ENCODE data around the gene ZFC3H1.

The ZFC3H1 gene

GRCh38 chr12:71684081-71684480, 20.4 kb upstream of the ZFC3H1 start:
- no peak for DNase-seq (ENCODE audit: low read depth)

- DNase-seq (ENCODE audit: low read depth): no peak
These were observed 20.0 kb upstream of the ZFC3H1 start for GRCh38 chr12:71683633-71684032.

GRCh38 chr12:71682466-71682865, 18.8 kb upstream of the ZFC3H1 start:
- DNase-seq (ENCODE audit: low read depth): no peak

GRCh38 chr12:71671816-71672215, 8.2 kb upstream of the ZFC3H1 start:
- no peak for DNase-seq (ENCODE audit: low read depth)

- no peak for DNase-seq (ENCODE audit: low read depth)
These were observed 7.7 kb upstream of the ZFC3H1 start for GRCh38 chr12:71671311-71671710.

- no peak for DNase-seq (ENCODE audit: low read depth)
These were observed 2.6 kb upstream of the ZFC3H1 start for GRCh38 chr12:71666259-71666658.

- no peak for DNase-seq (ENCODE audit: low read depth)
These were observed 1.4 kb upstream of the ZFC3H1 start for GRCh38 chr12:71665090-71665463.

GRCh38 chr12:71664411-71665089, 902 bp upstream of the ZFC3H1 start:
- no peak for DNase-seq (ENCODE audit: low read depth)

GRCh38 chr12:71662849-71663560, 643 bp downstream of the ZFC3H1 start:
- peak; percentile 32 for DNase-seq (ENCODE audit: low read depth)

GRCh38 chr12:71661977-71662530, 1.6 kb downstream of the ZFC3H1 start:
- peak; percentile 29 for DNase-seq (ENCODE audit: low read depth)

- DNase-seq (ENCODE audit: low read depth): no peak
These were observed 6.9 kb downstream of the ZFC3H1 start for GRCh38 chr12:71656740-71657139.

- DNase-seq (ENCODE audit: low read depth): no peak
These were observed 7.7 kb downstream of the ZFC3H1 start for GRCh38 chr12:71655907-71656306.

GRCh38 chr12:71655495-71655894, 8.2 kb downstream of the ZFC3H1 start:
- no peak for DNase-seq (ENCODE audit: low read depth)

- no peak for DNase-seq (ENCODE audit: low read depth)
These were observed 9.4 kb downstream of the ZFC3H1 start for GRCh38 chr12:71654200-71654599.

GRCh38 chr12:71653137-71653536, 10.5 kb downstream of the ZFC3H1 start:
- DNase-seq (ENCODE audit: low read depth): no peak

- DNase-seq (ENCODE audit: low read depth): no peak
These were observed 11.0 kb downstream of the ZFC3H1 start for GRCh38 chr12:71652656-71653055.

GRCh38 chr12:71649401-71649800, 14.2 kb downstream of the ZFC3H1 start:
- no peak for DNase-seq (ENCODE audit: low read depth)

- no peak for DNase-seq (ENCODE audit: low read depth)
These were observed 15.1 kb downstream of the ZFC3H1 start for GRCh38 chr12:71648537-71648936.

- no peak for DNase-seq (ENCODE audit: low read depth)
These were observed 17.1 kb downstream of the ZFC3H1 start for GRCh38 chr12:71646512-71646911.

GRCh38 chr12:71645268-71645667, 18.4 kb downstream of the ZFC3H1 start:
- DNase-seq (ENCODE audit: low read depth): no peak

- DNase-seq (ENCODE audit: low read depth): no peak
These were observed 21.4 kb downstream of the ZFC3H1 start for GRCh38 chr12:71642264-71642663.

GRCh38 chr12:71641390-71641789, 22.3 kb downstream of the ZFC3H1 start:
- DNase-seq (ENCODE audit: low read depth): no peak

- DNase-seq (ENCODE audit: low read depth): no peak
These were observed 23.3 kb downstream of the ZFC3H1 start for GRCh38 chr12:71640316-71640715.

- no peak for DNase-seq (ENCODE audit: low read depth)
These were observed 24.3 kb downstream of the ZFC3H1 start for GRCh38 chr12:71639341-71639760.
